SU-DHL-6 (cell line): ENCODE measurements around the gene SYNJ2.

Source experiments
- H2AFZ ChIP-seq: fragments of 200-600 bp; sonication (generic); 2 replicates; pipeline ENCODE4 v1.6.1; 2014; ENCODE audit warnings: low read depth, mild to moderate bottlenecking, moderate library complexity, mixed read lengths, antibody characterized with exemption, low read length; ENCODE audit not compliant: severe bottlenecking
- H3F3A ChIP-seq: fragments of 200-600 bp; shearing (Covaris generic); 2 replicates; pipeline ENCODE4 v1.6.0; 2016; ENCODE audit warnings: antibody characterized with exemption, mild to moderate bottlenecking; ENCODE audit not compliant: insufficient read depth
- H3K27ac ChIP-seq: fragments of 200-600 bp; sonication (generic); 2 replicates; pipeline ENCODE4 v1.5.1; 2016; ENCODE audit warnings: low read depth, mild to moderate bottlenecking, low read length, moderate library complexity, mixed read lengths
- H3K27me3 ChIP-seq: fragments of 200-600 bp; sonication (generic), shearing (Covaris generic); 2 replicates; pipeline ENCODE4 v1.6.0; 2014; ENCODE audit warnings: mild to moderate bottlenecking, low read length
- H3K36me3 ChIP-seq: fragments of 200-600 bp; sonication (generic); 2 replicates; pipeline ENCODE4 v1.6.1; 2014; ENCODE audit warnings: mild to moderate bottlenecking, low read length, mixed read lengths
- H3K4me2 ChIP-seq: fragments of 300-600, 200-600 bp; shearing (Covaris generic), sonication (generic); 2 replicates; pipeline ENCODE4 v1.6.0; 2014; ENCODE audit warnings: low read length, low read depth, mild to moderate bottlenecking; ENCODE audit not compliant: poor library complexity, severe bottlenecking
- H3K4me3 ChIP-seq: fragments of 200-600 bp; sonication (generic); 2 replicates; pipeline ENCODE4 v1.5.1; 2014; ENCODE audit warnings: antibody characterized with exemption, low read length, mild to moderate bottlenecking, mixed read lengths; ENCODE audit not compliant: insufficient read depth, poor library complexity, severe bottlenecking
- H3K79me2 ChIP-seq: fragments of 200-600 bp; sonication (generic); 2 replicates; pipeline ENCODE4 v1.6.1; 2014; ENCODE audit warnings: mild to moderate bottlenecking, low read length, moderate library complexity; ENCODE audit not compliant: insufficient read depth
- H3K9ac ChIP-seq: fragments of 200-600 bp; sonication (generic); 2 replicates; pipeline ENCODE4 v1.7.0; 2014; ENCODE audit warnings: mild to moderate bottlenecking, low read length
- H3K9me2 ChIP-seq: fragments of 200-600 bp; sonication (generic); replicated peaks from 2 replicates; pipeline ENCODE4 v1.6.1; 2014; ENCODE audit warnings: low read length; ENCODE audit not compliant: insufficient read depth
- H3K9me3 ChIP-seq: fragments of 200-600 bp; sonication (generic); 2 replicates; pipeline ENCODE4 v1.6.1; 2014; ENCODE audit warnings: low read length, mixed read lengths; ENCODE audit not compliant: insufficient read depth
- H4K20me1 ChIP-seq: fragments of 200-600 bp; sonication (generic); 2 replicates; pipeline ENCODE4 v1.6.1; 2014; ENCODE audit warnings: low read depth, mild to moderate bottlenecking, antibody characterized with exemption, low read length, moderate library complexity, mixed read lengths
- EZH2phosphoT487 ChIP-seq: fragments of 200-600 bp; sonication (generic), shearing (Covaris generic); conservative IDR thresholded peaks from 2 replicates; pipeline ENCODE4 v1.6.1; 2018; ENCODE audit warnings: mild to moderate bottlenecking, antibody characterized with exemption, low read length, moderate library complexity, mixed read lengths
- TF ChIP-seq, protein P1 (sequence below): fragments of 200-600 bp; sonication (generic); IDR thresholded peaks from one replicate; pipeline ENCODE4 v1.5.1; 2017; ENCODE audit warnings: antibody characterized with exemption, mild to moderate bottlenecking, low read length, moderate library complexity; ENCODE audit not compliant: insufficient read depth, poor library complexity, severe bottlenecking

The SYNJ2 gene

DNA sequence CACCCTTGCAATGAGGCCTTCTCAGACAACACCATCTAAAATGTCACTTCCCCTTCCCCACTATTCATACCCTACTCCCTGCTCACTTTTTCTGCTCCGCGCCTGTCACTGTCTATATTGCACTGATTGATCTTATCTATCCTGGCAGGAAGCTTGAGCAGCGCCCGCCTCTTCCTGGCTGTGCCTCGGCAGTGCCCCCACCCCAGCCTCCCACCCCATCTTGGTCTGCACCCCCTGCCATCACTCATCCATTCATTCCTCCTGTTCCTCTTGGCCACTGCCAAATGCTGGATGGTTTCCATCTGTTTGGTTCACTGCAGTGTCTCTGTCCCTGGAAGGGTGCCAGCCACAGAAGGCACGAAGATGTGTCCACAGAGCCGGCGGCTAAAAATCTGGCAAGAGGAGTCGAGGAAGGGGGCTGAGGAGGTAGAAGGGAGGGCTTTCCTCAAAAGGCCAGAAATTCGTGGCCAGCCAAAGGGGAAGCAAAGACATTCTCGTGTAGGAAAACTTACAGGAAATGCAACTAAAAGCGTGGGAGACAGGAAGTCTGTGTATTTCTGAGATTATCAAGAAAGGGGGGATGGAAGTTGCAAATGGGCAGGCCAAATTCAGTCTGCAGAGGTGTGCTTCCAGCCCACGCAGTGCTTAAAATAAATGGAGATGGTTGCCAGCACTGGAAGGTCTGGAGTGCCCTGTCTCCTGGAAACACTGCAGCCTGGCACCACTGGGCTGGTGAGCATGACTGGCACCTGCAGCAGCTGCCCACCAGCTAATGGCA lies 27.6 kb downstream of the SYNJ2 start:
- Histone ChIP-seq H3K79me2 (no peaks in the 10 kb centered on the region), H3K27ac (no peak overlapping the region)

DNA sequence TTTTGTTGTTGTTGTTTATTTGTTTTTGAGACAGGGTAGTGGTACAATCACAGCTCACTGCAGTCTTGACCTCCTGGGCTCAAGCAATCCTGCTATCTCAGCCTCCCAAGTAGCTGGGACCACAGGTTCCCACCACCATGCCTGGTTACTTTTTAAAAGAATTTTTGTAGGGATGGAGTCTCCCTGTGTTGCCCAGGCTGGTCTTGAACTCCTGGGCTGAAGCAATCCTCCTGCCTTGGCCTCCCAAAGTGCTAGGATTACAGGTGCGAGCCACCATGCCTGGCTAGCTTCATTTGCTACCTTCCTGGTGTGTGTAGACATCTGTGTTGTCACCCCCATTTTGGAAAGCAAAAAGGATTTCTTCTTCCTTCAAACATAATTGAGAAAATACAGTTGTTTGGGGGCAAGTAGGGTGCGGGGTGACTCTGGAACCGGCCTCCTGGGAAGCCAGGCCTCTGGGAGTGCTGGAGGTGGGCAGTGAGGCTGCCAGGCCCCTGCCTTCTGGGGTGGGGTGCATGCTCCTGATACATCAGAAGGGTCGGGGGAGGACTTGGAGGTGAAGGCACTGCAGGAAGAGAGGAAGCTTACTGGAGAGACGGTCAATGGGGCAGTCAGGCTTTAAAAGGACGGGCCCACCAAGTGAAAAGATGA lies 28.4 kb downstream of the SYNJ2 start:
- Histone ChIP-seq H4K20me1 (no peaks in the 10 kb centered on the region), H3K27ac (no peak overlapping the region), H3K4me3 (no peak overlapping the region), H3F3A (no peaks in the 10 kb centered on the region), H3K9me2 (no peaks in the 10 kb centered on the region), H3K9ac (no peak overlapping the region), H3K36me3 (no peaks in the 10 kb centered on the region), H3K79me2 (no peaks in the 10 kb centered on the region), H3K4me2 (no peak overlapping the region), H3K27me3 (no peaks in the 10 kb centered on the region), H2AFZ (no peak overlapping the region), H3K9me3 (no peaks in the 10 kb centered on the region)
- TF ChIP-seq EZH2phosphoT487 = no peak
- TF ChIP-seq, protein P1, sequence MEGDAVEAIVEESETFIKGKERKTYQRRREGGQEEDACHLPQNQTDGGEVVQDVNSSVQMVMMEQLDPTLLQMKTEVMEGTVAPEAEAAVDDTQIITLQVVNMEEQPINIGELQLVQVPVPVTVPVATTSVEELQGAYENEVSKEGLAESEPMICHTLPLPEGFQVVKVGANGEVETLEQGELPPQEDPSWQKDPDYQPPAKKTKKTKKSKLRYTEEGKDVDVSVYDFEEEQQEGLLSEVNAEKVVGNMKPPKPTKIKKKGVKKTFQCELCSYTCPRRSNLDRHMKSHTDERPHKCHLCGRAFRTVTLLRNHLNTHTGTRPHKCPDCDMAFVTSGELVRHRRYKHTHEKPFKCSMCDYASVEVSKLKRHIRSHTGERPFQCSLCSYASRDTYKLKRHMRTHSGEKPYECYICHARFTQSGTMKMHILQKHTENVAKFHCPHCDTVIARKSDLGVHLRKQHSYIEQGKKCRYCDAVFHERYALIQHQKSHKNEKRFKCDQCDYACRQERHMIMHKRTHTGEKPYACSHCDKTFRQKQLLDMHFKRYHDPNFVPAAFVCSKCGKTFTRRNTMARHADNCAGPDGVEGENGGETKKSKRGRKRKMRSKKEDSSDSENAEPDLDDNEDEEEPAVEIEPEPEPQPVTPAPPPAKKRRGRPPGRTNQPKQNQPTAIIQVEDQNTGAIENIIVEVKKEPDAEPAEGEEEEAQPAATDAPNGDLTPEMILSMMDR = no peak

More for the DNA sequence above, 27.6 kb downstream of the SYNJ2 start:
- Histone ChIP-seq H3K27me3 (no peaks in the 10 kb centered on the region), H3K9me2 (no peaks in the 10 kb centered on the region), H3F3A (no peaks in the 10 kb centered on the region), H3K9me3 (no peaks in the 10 kb centered on the region), H3K4me2 (no peak overlapping the region), H3K36me3 (no peaks in the 10 kb centered on the region), H2AFZ (no peak overlapping the region), H3K9ac (no peak overlapping the region), H4K20me1 (no peaks in the 10 kb centered on the region), H3K4me3 (no peak overlapping the region)
- TF ChIP-seq, protein P1 = no peak

DNA sequence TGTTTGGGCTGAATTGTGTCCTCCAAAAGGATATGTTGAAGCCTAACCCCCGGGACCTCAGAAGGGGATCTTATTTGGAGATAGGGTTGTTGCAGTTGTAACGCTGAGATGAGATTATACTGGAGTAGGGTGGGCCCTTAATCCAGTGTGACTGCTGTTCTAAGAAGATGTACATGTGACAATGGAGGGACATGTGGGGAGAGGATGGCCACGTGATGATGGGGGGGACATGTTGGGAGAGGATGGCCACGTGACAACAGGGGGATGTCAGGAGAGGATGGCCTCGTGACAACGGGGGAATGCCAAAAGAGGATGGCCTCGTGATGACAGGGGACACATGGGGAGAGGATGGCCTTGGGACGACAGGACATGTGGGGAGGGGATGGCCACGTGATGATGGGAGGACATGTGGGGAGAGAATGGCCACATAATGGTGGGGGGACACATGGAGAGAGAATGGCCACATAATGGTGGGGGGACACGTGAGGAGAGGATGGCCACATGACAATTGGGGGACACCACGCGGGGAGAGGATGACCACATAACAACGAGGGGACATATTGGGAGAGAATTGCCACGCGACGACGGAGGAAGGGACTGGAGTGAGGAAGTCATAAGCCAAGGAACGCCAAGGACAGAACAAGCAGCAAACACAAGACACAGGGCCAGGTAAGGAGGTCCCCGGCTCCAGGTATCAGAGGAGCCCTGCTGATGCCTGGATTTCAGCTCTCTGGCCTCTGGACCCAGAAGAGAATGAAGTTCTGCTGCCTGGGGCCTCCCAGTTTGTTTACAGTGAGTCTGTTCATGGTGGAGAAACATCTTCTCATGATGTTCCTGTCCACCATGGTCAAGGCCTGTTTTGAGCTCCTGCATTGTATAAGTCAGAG lies 29.2 kb downstream of the SYNJ2 start:
- Histone ChIP-seq H3K27me3 (no peaks in the 10 kb centered on the region), H3K9me3 (no peaks in the 10 kb centered on the region), H2AFZ (no peak overlapping the region), H3K4me3 (no peak overlapping the region), H3K4me2 (no peak overlapping the region), H3K9me2 (no peaks in the 10 kb centered on the region), H3K79me2 (no peaks in the 10 kb centered on the region), H3K27ac (no peak overlapping the region), H3K9ac (no peak overlapping the region), H4K20me1 (no peaks in the 10 kb centered on the region), H3F3A (no peaks in the 10 kb centered on the region), H3K36me3 (no peaks in the 10 kb centered on the region)
- TF ChIP-seq, protein P1 = no peak
- TF ChIP-seq EZH2phosphoT487 = no peak
